Measurements from ENCODE around the gene AIG1.
"Not testable (repeated sequence)": the region's sequence is repeated elsewhere in the genome, so short reads cannot be mapped to it uniquely, and the experiment has no call there.

Gene AIG1

DNA sequence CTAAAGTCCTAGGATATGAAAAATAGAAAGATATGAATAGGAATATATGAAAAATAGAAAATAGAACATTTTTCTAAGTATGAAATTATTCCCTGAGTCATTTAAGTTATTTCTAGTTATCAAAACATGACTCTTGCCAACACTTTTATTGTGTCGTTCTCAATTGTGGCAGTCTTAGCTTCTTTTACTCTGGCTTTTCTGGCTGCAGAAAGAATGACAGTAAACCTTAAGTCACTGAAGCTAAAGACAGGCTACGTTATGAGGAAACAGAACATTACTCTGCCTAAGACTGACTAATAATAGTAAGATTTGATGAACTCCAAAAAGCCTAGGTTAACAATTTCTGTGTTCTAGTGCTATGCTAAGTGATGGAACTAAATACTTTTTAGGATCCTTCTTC, 74.6 kb downstream of the AIG1 start:
- DNase-seq, result no peak

DNA sequence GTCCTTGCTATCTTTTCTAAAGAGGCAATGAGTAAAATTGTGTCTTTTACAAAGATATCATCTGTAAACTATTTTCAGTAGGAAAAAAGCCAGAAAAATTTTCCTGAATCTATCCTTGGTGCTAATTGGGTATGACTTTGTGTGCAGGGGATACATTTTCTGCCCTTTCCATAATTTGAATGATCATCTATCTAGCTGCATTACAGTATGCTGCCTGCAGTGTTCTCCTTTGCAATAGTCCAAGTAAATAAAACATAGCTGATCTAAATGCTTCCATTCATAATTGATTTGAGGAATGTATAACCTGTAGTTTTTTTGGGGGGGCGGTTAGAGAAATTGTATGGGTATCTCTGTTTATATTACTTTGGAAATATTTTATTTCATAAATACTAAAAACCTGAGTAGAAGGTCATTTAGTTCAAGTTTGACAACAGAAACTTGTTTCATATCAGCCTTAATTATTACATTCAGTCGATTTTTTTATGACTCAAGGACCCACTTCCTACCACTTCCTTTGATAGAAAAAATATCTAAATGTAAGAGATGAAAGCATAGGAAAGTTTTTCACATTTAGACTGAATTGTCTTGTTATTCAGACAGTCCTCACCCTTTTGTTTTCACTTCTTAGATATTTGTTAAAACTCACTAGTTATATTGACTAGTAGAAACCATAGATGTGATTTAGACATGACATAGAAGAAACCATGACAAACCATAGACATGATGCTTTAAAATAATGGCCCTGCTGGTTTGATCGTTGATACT, 75.3 kb downstream of the AIG1 start:
- no peak for DNase-seq

DNA sequence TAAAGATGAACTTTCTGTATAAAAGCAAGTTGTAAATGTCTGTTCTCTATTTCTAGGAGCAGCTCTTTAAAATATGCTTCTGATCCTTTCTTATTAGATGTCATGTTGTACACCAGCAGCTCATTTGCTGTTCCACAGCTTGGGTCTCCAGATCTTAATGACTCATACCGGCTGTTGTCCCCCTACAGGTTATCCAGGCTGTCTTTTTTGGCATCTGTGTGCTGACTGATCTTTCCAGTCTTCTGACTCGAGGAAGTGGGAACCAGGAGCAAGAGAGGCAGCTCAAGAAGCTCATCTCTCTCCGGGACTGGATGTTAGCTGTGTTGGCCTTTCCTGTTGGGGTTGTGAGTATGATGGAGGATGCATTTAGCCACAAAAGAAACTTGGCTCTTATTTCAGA, 76.0 kb downstream of the AIG1 start:
- no peak for DNase-seq

DNA sequence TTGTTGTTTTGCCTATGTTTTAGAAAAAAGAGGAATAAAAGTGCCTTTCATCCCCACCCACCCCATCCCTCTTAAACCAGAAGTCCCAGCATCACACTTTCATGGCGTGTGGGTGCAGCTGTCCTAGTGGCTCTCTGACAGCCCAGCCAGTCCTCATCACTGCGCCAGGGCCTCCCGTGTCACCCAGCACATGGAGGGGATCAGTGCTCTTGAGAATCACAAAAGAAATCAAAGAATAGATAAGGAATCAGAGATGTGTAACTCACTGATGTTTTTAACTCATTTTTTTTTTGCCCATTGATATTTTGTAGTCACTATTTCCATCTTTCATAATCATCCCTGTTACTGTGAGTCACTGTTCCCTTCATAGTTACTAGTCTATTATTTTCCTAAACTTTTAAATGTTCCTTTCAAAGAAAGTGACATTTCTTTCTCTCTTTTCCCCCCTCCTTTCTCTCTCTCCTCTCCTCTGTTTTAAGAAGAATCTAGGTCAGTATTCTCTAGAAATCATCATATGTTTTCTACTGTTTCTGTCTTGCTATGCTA, 78.6 kb downstream of the AIG1 start:
- DNase-seq, result no peak

DNA sequence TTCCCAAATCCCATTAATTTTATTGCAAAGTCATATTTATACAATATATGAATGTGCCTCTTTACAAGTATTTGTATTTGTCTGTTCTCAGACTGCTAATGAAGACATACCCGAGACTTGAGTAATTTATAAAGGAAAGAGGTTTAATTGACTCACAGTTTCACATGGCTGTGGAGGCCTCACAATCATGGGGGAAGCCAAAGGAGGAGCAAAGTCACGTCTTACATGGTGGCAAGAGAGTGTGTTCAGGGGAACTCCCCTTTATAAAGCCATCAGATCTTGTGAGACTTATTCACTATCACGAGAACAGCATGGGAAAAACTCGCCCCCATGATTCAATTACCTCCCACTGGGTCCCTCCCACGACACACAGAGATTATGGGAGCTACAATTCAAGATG, 79.2 kb downstream of the AIG1 start:
- DNase-seq, result not testable (repeated sequence)

DNA sequence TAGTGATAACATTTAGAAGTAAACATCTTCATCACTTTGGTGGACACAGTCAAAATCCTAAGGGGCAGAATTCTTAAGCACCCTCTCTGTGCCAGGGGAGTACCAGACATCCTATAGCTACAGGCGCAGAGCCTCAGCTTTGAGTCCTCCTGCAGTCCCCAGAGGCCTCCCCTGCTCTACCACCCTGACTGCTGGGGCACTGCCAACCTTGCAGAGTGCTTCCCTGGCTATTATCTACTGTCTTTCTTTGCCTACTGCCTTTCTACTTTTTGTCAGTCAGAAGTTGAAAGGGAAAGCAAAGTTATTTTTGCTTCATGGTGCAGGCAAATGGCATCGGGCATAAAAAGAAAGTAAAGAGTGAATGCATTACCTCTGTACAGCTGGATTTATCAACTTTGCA, 80.1 kb downstream of the AIG1 start:
- DNase-seq, result no peak

DNA sequence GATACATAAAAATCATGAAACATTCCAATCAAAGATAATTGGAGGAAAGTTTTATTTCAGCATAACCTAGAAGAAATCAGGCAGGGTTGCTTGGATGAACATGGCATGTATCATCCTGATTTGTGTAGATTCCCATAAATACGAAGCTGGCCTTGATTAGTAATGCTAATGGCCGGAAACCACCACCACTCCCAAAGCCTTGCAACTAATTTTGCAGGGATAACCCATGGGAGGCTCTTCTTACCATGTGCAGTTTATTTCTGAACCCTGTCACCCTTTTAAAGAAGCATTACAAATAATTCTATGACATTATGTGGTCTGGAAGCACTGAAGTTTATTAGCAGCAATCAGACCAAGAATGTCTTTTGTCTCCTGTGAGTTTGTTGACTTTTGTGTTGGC, 80.8 kb downstream of the AIG1 start:
- no peak for DNase-seq

DNA sequence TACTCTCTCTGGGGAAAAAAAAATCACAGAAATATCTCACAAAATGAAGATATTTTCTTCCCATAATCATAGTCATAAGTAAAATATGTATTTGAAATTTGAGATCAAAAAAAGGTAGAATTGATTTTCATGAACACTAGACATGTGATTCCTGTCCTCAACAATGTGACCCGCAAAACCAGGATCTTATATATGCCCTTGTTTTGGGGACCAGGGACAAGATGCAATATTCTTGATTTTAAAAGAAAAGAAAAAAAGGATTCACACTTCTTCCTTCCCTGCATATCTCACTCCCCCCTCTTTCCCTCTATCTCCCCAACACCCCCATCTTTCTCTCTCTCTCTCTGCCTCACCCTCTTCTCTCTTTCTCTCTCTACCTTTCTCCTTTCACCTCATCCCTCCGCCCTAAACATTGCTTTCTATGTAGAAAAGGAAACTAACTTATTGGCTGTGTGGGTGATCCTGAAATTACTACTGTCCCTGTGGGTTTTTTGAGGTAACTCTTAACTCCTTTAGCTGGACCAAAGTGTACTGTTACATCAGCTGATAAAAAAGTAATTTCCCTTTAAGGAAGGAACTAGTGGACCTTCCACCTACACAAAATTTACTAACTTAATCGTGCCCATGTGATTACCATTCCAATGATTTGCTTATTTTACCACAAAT, 85.6 kb downstream of the AIG1 start:
- no peak for DNase-seq

DNA sequence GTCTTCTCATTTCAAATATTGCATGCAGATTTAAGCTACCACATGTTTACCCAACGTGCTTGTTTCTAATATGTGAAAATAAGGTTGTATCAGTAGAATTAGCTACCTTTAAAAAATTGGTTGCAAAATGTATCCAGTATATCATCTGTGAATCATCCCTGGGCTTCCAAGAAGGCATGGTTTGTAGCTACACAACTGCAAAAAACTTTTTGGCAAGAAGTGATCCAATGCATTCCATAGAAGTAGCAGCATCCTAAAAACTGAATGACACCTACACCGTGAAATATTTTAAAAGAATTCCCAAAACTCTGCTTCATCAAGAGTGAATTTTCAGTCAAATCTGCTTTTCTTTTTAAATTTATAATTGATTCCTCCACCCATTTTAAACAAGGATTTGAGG, 89.1 kb downstream of the AIG1 start:
- no peak for DNase-seq

DNA sequence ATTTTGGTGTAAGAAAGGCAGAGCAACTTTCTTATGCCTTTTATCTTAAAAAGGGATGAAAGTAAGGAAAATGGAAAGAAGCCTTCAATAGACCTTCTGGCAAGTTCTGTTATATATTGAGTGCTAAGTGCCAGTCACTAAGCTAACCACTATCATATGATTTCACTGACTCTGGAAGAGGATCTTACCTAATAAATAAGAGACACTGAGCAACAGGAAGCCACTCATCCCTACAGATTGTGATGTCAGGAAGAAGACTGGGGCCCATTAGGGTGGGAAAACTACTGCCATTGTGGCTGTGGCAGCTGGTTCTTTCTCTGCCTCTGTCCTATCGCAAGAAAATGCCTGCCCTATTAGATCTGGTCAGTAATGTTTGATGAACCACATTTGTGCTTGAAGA, 89.6 kb downstream of the AIG1 start:
- no peak for DNase-seq

DNA sequence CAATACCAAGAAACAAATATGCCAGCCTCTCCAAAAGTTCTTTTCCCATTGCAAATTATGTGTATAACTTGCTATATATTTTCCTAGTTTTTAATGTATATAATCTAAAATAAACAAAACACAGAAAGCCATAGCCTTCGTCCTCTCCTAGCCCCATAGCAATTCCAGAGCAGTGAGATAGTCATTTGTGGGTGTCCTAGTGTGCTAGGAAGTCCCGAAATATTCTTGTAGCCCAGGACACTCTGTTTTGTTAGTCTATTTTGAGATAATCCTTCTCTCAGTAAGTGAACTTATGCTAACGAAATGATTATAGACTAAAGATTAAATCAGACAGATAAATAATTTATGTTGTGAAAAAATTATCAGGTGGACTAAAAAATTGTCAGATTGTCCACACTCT, 90.7 kb downstream of the AIG1 start:
- no peak for DNase-seq

DNA sequence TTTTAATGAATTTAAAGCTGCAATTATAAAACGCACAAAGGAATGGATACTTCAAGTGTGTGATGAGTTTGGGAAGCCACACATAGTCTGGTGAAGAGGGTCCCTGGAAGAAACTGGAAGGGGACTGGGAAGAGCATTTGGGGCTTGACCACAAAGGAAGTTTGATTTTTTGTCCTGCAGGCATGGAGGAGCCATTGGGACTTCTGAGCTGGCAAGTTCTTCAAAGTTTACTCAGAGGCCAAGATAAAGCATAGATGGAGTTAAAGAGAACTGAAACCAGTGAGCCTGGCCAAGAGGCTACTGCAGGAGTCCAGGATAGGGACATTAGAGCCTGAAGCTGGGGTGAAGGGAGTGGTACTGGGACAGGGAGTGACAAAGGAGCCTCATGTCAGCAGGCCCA, 95.0 kb downstream of the AIG1 start:
- no peak for DNase-seq

DNA sequence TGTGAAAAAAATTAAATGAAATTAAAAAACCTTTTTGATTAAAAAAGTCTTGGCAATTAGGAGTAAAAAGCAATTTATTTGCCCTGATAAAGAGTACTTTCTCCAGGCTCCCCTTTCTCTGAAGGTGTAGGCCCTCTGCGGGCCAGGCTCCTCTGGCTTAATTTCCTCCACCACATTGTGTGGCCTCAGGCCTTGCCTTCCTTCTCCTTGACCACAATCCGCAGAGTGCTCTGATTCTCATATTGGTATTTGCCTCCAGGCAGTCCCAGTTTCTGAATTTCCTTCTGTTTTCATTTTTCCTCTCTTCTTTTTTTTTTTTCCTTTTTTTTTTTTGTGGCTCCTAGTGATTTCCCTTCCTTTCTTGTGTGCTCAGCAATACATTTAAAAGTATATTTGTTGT, 96.4 kb downstream of the AIG1 start:
- no peak for DNase-seq

DNA sequence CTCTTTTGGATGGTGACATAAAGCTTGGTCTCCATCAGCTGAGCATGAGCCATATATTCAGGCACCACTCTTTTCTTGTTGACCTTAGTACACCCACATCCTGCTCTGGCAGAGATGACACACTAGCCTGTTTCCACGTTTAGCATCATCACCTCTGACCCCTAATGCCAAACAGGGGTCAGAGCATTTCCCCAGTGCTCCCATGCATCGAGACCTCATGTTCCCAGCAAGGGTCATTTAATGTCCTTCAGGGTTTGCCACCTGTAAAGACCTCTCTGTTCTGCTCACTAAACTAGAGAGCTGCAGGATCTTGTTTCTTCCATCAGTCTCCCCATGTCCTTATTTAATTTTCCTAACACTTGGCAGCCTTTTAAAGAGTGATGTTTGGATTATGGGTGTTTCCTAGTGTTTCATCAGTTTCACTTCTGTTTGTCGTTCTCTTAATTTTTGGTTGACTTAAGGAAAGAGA, 97.5 kb downstream of the AIG1 start:
- no peak for DNase-seq

DNA sequence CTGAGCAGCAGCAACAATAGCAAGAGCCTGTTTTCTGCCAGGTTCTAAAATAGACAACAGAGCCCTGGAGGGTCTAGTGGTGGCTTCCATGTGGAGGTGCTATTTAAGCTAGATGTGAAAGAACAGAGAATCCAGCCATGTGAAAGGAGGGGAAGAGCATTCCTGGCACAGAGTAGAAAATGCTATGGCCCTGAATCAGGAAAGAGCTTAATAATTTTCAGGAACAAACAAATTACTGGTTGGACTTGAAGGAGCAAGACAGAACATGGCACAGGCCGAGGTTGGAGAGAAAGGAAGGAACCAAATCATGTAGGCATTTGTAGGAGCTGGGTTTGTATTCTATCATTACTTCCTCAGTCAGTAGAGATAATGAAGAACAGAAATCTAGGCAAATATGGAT, 98.3 kb downstream of the AIG1 start:
- no peak for DNase-seq

DNA sequence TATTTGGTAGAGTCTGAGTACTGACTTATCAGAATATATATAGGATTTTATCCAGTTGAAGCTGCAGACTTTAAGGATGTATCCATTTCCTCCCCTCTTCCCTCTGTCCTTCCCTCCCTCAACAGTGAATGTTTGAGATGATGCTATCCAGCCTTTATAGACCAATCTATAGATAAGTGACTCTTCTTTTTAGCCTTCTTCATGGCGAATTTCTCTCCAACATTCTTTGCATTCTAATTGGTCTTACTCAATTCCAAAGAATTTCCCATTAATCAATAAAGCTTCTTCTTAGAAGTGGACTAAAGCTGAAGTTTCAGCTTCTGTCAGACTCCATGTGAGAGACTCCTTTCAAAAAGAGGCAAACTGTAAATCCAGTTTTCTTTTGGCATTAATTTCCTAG, 99.3 kb downstream of the AIG1 start:
- DNase-seq, result no peak

DNA sequence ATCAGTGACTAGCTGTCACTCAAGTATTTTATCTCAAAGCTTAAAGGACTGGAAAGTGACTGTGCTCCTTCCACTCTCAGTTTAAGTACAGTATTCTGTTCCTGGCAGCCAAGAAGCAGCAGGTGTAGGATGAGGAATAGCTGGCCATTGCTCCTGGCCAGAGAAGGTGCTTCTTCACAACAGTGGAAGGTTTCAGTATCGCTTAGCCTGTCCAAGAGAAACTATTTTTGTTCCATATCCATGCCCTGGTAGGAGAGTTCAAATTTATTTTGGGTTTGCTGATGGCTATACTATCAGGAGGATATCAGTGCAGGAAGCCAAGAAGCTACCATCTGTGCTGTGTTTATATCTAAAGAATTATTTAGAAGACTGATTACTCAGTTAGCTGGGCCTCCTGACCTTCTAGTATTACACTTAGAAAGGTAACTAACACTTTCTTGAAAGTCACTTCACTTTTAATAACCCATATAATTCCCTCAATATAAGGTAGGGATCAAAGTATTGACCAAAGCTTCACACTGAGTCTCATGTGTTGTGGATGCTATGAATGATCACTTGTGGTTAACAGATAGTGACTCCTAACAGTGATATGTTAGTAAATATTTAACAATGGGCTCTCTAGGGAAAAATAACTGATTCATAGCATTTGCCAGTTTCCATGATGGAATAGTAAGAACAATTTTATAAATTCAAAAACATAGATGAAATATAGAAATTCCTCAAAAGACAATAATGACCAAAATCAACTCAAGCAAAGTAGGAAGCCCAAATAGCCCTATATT, 99.9 kb downstream of the AIG1 start:
- DNase-seq, result no peak

DNA sequence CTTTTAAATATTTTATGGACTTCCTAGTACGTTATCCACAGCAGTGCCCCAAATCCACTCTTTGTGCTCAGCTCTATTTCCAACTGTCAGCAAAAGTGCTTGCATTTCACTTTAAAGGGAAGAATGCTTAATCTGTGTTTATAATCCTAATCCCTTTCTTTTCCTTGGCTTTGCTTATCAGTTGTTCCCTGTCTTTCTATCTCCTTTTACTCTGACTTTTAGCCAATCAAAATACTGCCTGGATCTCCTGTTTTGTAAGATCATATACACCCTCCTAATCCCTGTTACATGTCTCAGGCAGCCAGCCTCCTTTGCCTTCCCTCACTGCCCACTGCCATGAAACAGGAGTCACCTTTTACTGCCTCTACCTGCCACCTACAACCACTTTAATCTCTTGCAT, 102.9 kb downstream of the AIG1 start:
- no peak for DNase-seq

DNA sequence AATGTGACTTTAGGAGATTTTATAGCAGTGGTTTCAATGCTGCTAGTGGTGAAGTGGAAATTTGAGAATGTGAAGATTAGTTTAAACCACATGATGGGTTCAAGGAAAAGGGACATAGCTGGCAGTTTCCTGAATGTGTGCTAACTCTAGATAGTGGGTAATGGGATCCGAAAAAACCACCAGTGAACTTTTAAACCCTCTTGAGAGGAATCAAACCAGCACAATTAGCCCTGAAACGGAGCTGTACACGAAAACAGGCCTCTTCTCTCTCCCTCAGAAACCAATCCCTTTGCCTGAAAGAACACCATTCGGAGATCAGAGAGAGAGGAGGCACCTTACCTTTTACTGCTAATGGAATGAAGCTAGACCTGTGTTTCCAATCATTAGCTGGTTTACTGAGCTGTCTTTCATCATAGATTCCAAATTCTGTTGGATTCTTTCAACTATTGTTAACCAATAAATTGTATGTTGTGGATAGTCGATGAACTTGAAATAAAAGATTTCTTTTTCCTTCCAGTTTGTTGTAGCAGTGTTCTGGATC, 103.9 kb downstream of the AIG1 start:
- no peak for DNase-seq

DNA sequence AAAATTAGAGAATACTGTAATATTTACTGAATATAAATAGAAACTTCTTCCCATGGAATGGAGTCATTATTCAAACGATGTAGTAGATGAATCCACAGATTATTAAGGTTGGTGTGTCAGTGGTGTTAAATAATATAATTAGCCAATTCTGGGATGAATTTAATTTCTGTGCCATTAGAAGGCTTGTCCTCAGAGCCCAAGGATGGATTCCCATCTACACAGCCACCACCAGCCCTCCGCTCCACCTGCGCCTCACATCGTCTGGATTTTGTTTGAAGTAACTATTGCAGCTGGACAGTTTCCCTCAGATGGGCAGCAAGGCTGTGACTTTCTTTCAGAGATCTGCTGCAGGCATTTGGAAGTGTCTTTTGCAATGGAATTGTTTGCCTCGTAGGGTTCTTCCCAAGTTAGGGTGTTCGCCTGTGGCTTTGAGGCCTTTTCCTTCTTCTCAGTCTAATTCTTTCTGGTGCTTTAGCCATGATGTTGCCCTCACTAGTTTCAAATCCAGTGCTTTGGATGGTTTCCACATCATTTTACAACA, 104.7 kb downstream of the AIG1 start:
- no peak for DNase-seq

DNA sequence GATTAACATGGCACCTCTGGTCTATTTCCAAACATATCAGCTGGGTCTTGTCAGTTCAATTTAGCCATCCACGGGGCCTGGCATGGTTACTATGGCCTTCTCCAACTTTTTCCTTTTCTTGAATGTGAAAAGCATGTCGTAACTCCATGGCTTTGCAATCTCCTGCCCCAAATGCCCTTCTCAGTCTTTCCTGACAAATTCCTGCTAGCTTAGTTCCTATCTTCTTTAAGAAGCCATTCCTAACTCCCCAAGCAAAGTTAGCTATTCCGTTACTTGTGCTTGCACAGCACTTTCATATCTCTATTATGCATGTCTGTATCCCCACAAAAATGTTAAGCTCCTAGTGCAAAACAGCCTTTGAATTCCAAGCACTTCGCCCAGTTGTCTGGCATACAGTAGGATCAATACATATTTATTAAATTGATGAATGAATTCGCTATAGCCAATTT, 105.6 kb downstream of the AIG1 start:
- no peak for DNase-seq

DNA sequence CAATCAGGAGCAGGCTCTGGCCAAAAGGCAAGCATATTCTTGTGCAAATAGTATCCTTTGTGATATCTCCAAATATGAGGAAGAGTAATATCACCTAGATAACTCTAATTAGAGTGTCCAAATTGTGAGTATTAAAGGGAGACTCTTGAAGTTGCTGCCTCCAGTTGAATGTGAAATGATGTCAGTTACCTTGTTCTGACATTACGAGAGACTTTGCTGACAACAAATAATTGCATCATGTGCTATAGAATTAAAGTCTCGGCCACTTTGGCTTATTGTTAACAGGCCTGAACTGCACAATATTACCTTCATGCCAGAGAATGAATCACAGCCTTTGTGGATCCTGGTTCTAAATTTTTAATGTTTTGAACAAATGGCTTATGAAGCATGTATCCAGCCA, 106.5 kb downstream of the AIG1 start:
- DNase-seq, result no peak

DNA sequence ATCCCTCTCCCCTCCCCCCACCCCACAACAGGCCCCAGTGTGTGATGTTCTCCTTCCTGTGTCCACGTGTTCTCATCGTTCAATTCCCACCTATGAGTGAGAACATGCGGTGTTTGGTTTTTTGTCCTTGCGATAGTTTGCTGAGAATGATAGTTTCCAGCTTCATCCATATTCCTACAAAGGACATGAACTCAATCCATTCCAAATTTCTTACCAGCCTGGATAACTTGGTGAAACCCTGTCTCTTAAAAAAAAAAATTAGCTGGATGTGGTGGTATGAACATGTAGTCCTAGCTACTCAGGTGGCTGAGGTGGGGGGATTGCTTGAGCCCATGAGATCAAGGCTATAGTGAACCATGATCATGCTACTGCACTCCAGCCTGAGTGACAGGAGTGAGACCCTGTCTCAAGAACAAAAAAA, 107.7 kb downstream of the AIG1 start:
- not testable (repeated sequence) for DNase-seq
